ENCODE measurements around the gene TMEM11.

TMEM11 gene

DNA sequence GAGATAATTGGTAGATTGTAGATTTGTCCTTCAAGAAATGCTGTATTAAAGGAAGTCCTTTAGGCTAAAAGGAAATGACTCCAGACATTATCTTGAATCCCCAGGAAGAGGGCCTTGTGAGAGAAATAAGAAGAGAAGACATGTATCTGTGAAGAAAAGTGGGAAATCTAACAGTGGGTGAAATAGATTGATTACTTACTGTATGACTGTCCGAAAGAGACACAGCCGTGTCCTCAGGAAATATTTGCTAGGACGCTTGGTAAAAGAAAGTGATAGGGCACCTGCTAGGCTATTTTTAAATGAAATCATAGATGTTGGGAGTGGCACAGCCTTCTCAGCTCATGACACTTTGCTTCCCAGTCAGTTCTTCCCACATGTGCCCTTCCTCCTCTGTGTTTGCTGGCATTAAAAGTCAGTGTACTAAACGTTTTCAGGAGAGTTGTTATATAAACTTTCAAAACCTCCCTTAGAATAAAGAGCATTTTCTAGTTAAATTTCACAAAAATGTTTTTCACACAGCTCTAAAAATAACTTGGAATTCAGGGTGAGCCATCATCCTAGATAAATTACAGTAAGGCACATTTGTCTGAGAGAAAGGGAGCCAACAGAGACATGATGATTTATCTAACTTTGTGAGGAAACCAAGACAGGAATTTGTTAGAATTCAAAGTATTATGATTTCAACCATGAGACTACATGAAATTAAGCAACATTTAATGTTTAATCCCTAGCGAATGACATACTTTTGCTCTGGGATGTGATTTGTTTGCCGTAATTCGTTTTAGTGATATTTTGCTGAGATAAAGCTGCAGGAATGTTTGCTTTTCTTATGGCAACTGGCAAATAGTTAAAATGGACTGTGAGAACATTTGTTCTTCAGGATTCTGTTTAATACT, 52.2 kb downstream of the TMEM11 start:
- peak; percentile 75 for DNase-seq (ENCODE audit: low read depth)

DNA sequence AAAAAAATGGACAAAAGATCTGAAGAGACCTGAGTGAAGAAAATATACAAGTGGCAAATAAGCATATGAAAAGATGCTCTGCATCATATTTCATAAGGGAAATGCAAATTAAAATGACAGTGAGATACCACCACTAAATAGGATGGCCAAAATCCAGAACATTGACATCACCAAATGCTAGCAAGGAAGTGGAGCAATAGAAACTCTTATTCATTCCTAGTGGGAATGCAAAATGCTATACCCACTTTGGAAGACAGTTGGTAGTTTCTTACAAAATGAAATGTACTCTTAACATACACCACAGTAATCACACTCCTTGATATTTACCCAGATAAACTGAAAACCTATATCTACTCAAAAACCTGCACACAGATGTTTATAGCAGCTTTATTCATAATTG, 53.6 kb downstream of the TMEM11 start:
- DNase-seq (ENCODE audit: low read depth), result no peak

DNA sequence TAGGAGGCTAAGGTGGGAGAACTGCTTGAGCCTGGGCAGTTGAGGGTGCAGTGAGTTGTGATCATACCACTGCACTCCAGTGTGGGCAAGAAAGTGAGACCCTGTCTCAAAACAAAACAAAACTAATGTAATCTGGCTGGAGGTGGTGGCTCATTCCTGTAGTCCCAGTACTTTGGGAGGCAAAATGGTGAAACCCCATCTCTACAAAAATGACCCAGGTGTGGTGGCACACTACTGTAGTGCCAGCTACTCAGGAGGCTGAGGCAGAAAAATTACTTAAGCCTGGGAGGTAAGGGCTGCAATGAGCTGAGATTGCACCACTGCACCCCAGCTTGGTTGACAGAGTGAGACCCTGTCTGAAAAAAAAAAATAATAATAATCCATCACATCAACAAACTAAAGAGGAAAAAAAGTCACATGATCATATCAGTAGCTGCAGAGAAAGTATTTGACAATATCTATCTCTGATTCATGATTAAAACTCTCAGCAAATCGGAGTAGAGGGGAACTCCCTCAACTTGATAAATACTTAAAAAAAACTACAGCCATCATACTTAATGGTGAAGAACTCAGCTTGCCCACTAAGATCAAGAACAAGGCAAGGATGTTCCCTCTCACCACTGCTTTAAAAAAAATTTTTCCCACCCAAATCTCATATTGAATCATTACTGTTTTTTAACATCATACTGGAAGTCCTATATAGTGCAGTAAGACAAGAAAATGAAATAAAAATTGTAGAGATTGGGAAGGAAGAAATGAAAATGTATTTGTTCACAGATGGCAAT, 56.2 kb downstream of the TMEM11 start:
- no peak for DNase-seq (ENCODE audit: low read depth)

DNA sequence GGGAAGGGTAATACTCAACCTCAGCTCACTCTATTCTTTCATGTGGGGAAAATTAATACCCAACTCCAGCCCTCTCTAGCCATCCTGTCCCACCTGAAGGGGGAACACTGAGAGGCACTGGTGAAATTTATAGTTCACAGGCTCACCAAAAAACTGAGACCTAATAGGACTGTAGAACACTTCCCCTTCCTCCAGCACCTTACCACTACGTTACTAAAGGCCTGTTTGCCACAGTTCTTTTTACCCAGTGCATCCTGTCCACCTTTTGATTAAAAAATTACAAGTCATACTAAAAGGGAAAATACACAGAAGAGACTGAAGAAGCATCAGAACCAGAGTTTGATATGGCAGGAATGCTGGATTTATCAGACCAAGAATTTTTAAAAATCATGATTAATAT, 61.2 kb downstream of the TMEM11 start:
- no peak for DNase-seq (ENCODE audit: low read depth)

DNA sequence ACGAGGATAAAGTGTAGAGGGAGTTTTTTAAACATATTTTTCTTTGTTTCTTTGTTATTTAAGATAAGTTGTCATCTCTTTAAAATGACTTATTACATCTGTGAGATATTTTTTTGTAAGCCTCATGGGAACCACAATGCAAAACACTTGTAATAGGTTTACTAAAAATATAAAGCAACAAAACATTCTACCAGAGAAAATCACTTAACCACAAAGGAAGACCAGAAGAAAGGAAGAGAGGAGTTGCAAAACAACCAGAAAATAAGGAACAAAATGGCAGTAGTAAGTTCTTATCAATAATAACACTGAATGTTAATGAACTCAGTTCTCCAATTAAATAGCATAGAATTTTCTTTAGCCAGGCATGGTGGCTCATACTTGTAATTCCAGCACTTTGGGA, 64.3 kb downstream of the TMEM11 start:
- DNase-seq (ENCODE audit: low read depth), result no peak

Measured in iris pigment epithelial cell (primary cell).